H1 (cell line): Measurements from ENCODE around the gene CCDC120.

Source experiments
- BACH1 ChIP-seq: IDR thresholded peaks from 2 replicates; pipeline ENCODE4 v1.6.1; 2012; ENCODE audit warnings: low read length, improper control_type of control experiment
- JUN ChIP-seq: IDR thresholded peaks from 2 replicates; pipeline ENCODE4 v1.6.1; 2011; ENCODE audit warnings: low read depth, mild to moderate bottlenecking, improper control_type of control experiment, low read length
- SP1 ChIP-seq: IDR thresholded peaks from 2 replicates; pipeline ENCODE4 v1.6.1; 2011; ENCODE audit warnings: low read depth, low read length
- SP4 ChIP-seq: IDR thresholded peaks from 2 replicates; pipeline ENCODE4 v1.6.1; 2012; ENCODE audit warnings: low read length, inconsistent platforms
- TAF1 ChIP-seq: IDR thresholded peaks from 2 replicates; pipeline ENCODE4 v1.6.1; 2011; ENCODE audit warnings: mild to moderate bottlenecking, low read depth, low read length
- TCF12 ChIP-seq: IDR thresholded peaks from 2 replicates; pipeline ENCODE4 v1.6.1; 2011; ENCODE audit warnings: low read depth, mild to moderate bottlenecking, low read length
- TF ChIP-seq, protein P1 (sequence below), 3 experiments: IDR thresholded peaks; 1 replicate in 2 of 3; 2 replicates in 1 of 3; pipeline versions ENCODE4 v1.5.1 to v1.6.1; 2011; ENCODE audit warnings: low read length in 3 of 3, mild to moderate bottlenecking in 3 of 3, inconsistent platforms in 2 of 3, low read depth in 1 of 3, moderate library complexity in 1 of 3; ENCODE audit not compliant: insufficient read depth in 1 of 3; ENCODE audit errors: control extremely low read depth in 1 of 3
- TF ChIP-seq, protein P2 (sequence below): IDR thresholded peaks from 2 replicates; pipeline ENCODE4 v1.6.1; 2012; ENCODE audit warnings: low read length, inconsistent platforms
- TF ChIP-seq, protein P3 (sequence below): fragments of 300-600 bp; sonication (generic); IDR thresholded peaks from 2 replicates; pipeline ENCODE4 v1.7.1; 2012; ENCODE audit warnings: low read length, moderate library complexity, mild to moderate bottlenecking, inconsistent platforms; ENCODE audit not compliant: insufficient replicate concordance

DNA sequence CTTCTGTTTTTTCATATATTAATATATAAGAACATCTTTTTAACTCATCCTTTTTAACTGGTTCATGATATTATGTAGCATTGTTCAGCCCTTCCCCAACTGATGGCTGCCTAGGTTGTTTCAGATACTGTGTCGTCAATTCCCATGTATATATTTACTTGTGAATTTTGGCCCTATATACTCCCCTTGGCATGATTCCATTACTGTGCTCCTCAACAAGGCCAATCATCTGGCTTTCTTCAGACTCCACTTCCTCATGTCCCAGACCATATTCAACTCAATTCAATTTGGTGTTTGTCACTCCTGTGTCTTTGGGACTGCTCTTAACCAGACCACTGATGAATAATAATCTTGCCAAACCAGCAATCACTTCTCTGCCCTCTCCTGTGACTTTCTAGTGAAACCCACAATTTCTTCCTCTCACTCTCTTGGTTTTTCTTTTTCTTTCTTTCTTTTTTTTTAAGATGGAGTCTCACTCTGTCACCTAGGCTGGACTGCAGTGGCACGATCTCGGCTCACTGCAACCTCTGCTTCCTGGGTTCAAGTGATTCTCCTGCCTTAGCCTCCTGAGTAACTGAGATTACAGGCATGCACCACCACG, 23.6 kb downstream of the CCDC120 start:
- TF ChIP-seq JUN (no peak), SP4 (no peak), TCF12 (no peak), TAF1 (no peak), SP1 (no peak), BACH1 (no peak)
- TF ChIP-seq, protein P1, sequence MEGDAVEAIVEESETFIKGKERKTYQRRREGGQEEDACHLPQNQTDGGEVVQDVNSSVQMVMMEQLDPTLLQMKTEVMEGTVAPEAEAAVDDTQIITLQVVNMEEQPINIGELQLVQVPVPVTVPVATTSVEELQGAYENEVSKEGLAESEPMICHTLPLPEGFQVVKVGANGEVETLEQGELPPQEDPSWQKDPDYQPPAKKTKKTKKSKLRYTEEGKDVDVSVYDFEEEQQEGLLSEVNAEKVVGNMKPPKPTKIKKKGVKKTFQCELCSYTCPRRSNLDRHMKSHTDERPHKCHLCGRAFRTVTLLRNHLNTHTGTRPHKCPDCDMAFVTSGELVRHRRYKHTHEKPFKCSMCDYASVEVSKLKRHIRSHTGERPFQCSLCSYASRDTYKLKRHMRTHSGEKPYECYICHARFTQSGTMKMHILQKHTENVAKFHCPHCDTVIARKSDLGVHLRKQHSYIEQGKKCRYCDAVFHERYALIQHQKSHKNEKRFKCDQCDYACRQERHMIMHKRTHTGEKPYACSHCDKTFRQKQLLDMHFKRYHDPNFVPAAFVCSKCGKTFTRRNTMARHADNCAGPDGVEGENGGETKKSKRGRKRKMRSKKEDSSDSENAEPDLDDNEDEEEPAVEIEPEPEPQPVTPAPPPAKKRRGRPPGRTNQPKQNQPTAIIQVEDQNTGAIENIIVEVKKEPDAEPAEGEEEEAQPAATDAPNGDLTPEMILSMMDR (IDR thresholded peaks at IDR 0.05; ENCODE audit: control extremely low read depth in 1 of 3, insufficient read depth in 1 of 3, low read depth in 1 of 3, low read length in 3 of 3), result no peak
- TF ChIP-seq, protein P2, sequence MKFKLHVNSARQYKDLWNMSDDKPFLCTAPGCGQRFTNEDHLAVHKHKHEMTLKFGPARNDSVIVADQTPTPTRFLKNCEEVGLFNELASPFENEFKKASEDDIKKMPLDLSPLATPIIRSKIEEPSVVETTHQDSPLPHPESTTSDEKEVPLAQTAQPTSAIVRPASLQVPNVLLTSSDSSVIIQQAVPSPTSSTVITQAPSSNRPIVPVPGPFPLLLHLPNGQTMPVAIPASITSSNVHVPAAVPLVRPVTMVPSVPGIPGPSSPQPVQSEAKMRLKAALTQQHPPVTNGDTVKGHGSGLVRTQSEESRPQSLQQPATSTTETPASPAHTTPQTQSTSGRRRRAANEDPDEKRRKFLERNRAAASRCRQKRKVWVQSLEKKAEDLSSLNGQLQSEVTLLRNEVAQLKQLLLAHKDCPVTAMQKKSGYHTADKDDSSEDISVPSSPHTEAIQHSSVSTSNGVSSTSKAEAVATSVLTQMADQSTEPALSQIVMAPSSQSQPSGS, result no peak
- TF ChIP-seq, protein P3, sequence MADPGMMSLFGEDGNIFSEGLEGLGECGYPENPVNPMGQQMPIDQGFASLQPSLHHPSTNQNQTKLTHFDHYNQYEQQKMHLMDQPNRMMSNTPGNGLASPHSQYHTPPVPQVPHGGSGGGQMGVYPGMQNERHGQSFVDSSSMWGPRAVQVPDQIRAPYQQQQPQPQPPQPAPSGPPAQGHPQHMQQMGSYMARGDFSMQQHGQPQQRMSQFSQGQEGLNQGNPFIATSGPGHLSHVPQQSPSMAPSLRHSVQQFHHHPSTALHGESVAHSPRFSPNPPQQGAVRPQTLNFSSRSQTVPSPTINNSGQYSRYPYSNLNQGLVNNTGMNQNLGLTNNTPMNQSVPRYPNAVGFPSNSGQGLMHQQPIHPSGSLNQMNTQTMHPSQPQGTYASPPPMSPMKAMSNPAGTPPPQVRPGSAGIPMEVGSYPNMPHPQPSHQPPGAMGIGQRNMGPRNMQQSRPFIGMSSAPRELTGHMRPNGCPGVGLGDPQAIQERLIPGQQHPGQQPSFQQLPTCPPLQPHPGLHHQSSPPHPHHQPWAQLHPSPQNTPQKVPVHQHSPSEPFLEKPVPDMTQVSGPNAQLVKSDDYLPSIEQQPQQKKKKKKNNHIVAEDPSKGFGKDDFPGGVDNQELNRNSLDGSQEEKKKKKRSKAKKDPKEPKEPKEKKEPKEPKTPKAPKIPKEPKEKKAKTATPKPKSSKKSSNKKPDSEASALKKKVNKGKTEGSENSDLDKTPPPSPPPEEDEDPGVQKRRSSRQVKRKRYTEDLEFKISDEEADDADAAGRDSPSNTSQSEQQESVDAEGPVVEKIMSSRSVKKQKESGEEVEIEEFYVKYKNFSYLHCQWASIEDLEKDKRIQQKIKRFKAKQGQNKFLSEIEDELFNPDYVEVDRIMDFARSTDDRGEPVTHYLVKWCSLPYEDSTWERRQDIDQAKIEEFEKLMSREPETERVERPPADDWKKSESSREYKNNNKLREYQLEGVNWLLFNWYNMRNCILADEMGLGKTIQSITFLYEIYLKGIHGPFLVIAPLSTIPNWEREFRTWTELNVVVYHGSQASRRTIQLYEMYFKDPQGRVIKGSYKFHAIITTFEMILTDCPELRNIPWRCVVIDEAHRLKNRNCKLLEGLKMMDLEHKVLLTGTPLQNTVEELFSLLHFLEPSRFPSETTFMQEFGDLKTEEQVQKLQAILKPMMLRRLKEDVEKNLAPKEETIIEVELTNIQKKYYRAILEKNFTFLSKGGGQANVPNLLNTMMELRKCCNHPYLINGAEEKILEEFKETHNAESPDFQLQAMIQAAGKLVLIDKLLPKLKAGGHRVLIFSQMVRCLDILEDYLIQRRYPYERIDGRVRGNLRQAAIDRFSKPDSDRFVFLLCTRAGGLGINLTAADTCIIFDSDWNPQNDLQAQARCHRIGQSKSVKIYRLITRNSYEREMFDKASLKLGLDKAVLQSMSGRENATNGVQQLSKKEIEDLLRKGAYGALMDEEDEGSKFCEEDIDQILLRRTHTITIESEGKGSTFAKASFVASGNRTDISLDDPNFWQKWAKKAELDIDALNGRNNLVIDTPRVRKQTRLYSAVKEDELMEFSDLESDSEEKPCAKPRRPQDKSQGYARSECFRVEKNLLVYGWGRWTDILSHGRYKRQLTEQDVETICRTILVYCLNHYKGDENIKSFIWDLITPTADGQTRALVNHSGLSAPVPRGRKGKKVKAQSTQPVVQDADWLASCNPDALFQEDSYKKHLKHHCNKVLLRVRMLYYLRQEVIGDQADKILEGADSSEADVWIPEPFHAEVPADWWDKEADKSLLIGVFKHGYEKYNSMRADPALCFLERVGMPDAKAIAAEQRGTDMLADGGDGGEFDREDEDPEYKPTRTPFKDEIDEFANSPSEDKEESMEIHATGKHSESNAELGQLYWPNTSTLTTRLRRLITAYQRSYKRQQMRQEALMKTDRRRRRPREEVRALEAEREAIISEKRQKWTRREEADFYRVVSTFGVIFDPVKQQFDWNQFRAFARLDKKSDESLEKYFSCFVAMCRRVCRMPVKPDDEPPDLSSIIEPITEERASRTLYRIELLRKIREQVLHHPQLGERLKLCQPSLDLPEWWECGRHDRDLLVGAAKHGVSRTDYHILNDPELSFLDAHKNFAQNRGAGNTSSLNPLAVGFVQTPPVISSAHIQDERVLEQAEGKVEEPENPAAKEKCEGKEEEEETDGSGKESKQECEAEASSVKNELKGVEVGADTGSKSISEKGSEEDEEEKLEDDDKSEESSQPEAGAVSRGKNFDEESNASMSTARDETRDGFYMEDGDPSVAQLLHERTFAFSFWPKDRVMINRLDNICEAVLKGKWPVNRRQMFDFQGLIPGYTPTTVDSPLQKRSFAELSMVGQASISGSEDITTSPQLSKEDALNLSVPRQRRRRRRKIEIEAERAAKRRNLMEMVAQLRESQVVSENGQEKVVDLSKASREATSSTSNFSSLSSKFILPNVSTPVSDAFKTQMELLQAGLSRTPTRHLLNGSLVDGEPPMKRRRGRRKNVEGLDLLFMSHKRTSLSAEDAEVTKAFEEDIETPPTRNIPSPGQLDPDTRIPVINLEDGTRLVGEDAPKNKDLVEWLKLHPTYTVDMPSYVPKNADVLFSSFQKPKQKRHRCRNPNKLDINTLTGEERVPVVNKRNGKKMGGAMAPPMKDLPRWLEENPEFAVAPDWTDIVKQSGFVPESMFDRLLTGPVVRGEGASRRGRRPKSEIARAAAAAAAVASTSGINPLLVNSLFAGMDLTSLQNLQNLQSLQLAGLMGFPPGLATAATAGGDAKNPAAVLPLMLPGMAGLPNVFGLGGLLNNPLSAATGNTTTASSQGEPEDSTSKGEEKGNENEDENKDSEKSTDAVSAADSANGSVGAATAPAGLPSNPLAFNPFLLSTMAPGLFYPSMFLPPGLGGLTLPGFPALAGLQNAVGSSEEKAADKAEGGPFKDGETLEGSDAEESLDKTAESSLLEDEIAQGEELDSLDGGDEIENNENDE, result no peak
